Measurements from ENCODE around the gene HOXC13.

HOXC13 gene

DNA sequence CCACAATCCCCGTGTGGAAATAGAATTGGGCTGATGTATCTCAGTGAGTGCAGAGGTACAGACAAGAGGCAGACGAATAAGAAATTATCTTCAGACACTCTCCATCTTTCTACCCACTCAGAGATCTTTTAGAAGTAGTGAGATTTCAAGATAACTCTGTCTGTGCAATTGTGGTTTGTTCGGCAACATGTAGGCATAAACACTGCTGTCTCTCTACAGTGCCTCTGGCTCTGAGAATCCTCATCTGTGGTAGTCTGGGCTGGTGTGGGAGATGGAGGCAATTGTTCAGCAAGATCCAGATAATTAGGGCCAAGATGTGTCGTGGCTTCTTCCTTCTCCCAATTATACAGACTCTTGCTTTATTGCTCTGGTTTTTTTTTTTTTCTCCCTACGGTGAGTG, 3.1 kb downstream of the HOXC13 start:
- Histone ChIP-seq H3K4me1 (peaks cover 0 to 32% (median 15%) of the 10 kb centered on the region in 4 donors), H3K27me3 (peaks cover 6 to 85% of the 10 kb centered on the region in 2 donors), H3K4me3 (no peak overlapping the region), H3K27ac (no peak overlapping the region), H3K36me3 (no peaks in the 10 kb centered on the region), H3K9me3 (no peaks in the 10 kb centered on the region)
- TF ChIP-seq, protein P1, sequence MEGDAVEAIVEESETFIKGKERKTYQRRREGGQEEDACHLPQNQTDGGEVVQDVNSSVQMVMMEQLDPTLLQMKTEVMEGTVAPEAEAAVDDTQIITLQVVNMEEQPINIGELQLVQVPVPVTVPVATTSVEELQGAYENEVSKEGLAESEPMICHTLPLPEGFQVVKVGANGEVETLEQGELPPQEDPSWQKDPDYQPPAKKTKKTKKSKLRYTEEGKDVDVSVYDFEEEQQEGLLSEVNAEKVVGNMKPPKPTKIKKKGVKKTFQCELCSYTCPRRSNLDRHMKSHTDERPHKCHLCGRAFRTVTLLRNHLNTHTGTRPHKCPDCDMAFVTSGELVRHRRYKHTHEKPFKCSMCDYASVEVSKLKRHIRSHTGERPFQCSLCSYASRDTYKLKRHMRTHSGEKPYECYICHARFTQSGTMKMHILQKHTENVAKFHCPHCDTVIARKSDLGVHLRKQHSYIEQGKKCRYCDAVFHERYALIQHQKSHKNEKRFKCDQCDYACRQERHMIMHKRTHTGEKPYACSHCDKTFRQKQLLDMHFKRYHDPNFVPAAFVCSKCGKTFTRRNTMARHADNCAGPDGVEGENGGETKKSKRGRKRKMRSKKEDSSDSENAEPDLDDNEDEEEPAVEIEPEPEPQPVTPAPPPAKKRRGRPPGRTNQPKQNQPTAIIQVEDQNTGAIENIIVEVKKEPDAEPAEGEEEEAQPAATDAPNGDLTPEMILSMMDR (IDR thresholded peaks at IDR 0.05) = no peak
- DNase-seq = no peak
- intact Hi-C loops (cut with DNase I; ENCODE audit: low total_unique reads) = no loop called here

DNA sequence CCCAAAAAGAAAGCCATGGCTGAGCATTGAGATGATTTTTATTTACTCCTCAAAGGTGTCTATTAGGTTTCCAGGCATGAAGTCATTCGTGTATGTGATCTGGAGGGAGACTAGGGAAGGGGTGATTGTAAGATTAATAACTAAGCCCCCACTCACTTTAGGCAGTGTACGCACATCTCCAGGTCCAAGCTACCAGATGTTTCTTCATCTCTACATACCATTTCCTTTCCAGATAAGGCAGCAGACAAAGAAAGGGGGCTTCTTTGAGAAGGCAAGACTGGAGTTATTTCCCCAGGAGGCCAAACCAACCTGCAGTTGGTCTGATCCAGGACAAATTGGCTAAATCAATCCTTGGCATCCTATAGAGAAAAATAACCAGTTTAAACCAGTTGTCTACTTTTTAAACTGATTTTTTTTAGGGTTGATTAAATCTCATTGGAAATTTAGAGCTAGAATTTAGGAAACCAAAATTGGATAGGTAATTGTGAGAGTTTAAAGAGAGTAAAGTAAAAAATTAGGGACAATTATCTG, 3.9 kb downstream of the HOXC13 start:
- Histone ChIP-seq H3K27ac (no peak overlapping the region), H3K27me3 (peaks cover 0 to 77% of the 10 kb centered on the region in 2 donors), H3K9me3 (no peaks in the 10 kb centered on the region), H3K4me3 (no peak overlapping the region), H3K36me3 (no peaks in the 10 kb centered on the region), H3K4me1 (peaks cover 0 to 31% (median 15%) of the 10 kb centered on the region in 4 donors)
- DNase-seq = no peak
- TF ChIP-seq, protein P1 (IDR thresholded peaks at IDR 0.05) = no peak
- intact Hi-C loops (cut with DNase I; ENCODE audit: low total_unique reads) = no loop called here

DNA sequence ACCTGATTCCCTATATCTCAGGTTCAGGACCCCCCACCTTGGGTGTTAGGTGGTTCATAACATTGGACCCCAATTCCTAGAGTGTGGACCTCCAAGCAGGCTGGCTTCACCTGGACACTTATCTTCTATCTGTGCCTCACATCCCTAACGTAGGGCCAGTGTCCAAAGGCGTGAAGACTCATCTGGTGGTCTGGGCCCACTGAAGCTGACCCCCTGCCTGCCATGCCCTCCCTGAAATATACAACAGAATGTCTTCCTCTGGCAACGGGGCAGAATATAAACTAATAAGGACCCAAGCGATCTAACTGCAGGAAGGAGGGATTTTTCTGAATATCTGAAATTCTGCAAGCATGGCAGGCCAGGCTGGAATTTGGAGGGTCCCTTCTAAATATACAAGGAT, 5.6 kb downstream of the HOXC13 start:
- H3K9me3 ChIP-seq = no peaks in the 10 kb centered on the region
- intact Hi-C loops (cut with DNase I; ENCODE audit: low total_unique reads) = no loop called here
- H3K4me1 ChIP-seq = peaks cover 0 to 14% (median 4%) of the 10 kb centered on the region in 4 donors
- H3K27me3 ChIP-seq = peaks cover 0 to 61% of the 10 kb centered on the region in 2 donors
- H3K4me3 ChIP-seq = no peak overlapping the region
- TF ChIP-seq, protein P1 (IDR thresholded peaks at IDR 0.05) = no peak
- no peak overlapping the region for H3K27ac ChIP-seq
- DNase-seq = no peak
- no peaks in the 10 kb centered on the region for H3K36me3 ChIP-seq

DNA sequence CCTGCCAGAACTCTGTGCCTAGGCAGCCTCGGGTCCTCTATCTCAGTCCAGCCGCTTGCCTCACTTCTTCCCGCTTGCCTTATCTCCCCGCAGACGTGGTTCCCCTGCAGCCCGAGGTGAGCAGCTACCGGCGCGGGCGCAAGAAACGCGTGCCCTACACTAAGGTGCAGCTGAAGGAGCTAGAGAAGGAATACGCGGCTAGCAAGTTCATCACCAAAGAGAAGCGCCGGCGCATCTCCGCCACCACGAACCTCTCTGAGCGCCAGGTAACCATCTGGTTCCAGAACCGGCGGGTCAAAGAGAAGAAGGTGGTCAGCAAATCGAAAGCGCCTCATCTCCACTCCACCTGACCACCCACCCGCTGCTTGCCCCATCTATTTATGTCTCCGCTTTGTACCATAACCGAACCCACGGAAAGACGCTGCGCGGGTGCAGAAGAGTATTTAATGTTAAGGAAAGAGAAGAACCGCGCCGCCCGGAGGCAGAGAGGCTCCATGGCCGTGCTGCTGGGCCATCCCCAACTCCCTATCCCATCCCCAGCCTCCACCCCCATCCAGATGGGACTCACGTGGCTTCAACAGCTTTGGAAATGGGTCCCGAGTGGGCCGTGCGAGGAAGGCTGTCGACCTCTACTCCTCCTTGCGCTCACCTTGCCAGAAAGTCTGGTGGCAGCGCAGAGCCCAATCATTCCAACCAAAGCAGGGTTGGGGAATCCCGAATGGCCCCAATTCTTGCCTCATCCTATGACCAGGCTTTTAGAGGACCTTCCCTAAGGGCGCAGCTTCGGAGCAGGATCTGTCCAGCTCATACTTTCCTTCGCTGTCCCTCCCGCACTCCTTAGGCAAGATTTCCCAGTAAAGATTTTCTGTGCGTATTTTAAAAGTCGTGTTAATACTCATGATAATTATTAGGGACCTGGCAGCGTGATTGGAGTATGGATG, 6.5 kb downstream of the HOXC13 start:
- TF ChIP-seq, protein P1 (IDR thresholded peaks at IDR 0.05) = no peak
- intact Hi-C loops (cut with DNase I; ENCODE audit: low total_unique reads) = no loop called here
- H3K9me3 ChIP-seq = no peaks in the 10 kb centered on the region
- H3K36me3 ChIP-seq = no peaks in the 10 kb centered on the region
- peaks cover 0 to 5% (median 0%) of the 10 kb centered on the region in 4 donors for H3K4me1 ChIP-seq
- no peak overlapping the region for H3K4me3 ChIP-seq
- no peak for DNase-seq
- peaks cover 0 to 58% of the 10 kb centered on the region in 2 donors for H3K27me3 ChIP-seq
- H3K27ac ChIP-seq = no peak overlapping the region

DNA sequence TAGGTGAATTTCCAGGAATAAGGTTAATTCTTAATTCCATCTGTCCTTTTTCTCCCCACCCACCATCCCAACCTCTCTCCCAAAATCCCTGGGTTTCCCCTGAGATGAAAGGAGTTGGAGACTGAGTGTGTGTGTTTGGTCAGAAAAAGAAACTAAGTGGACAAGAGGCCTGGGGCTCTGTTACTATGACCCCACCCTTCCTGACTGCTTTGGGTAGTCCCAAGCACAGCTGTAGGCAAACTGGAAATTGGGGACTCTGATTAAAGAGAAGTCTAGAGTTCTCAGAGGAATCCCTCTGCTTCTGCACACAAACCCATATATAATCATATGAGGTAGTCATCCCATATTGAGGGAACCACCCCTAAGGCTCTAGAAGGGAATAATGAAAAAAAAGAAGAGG, 9.1 kb downstream of the HOXC13 start:
- Histone ChIP-seq H3K4me1 (peaks cover 0 to under 1% (median 0%) of the 10 kb centered on the region in 4 donors), H3K27ac (no peak overlapping the region), H3K4me3 (no peak overlapping the region), H3K9me3 (no peaks in the 10 kb centered on the region), H3K36me3 (no peaks in the 10 kb centered on the region), H3K27me3 (peaks cover 0 to 64% of the 10 kb centered on the region in 2 donors)
- intact Hi-C loops (cut with DNase I; ENCODE audit: low total_unique reads) = no loop called here
- TF ChIP-seq, protein P1 (IDR thresholded peaks at IDR 0.05) = no peak
- DNase-seq = no peak

Measured in tibial artery (tissue), 4 donors.